H9 (cell line): ENCODE results near the gene LDB2. TPM values are rescaled to one million over a fixed set of nuclear protein-coding genes. Genes with fewer than 3 reads are reported as not detected.

ENCODE experiments used
- DNase-seq: peaks from one replicate; pipeline ENCODE4 v3.0.0-alpha.2; 2017
- H2AFZ ChIP-seq: one replicate; pipeline ENCODE4 v1.6.1; 2013; ENCODE audit warnings: mild to moderate bottlenecking, low read length, control low read depth, moderate library complexity
- H2AK5ac ChIP-seq: 2 replicates; pipeline ENCODE4 v1.6.1; 2013; ENCODE audit warnings: low read length, control low read depth, mixed read lengths; ENCODE audit not compliant: insufficient read length
- H2BK120ac ChIP-seq: one replicate; pipeline ENCODE4 v1.6.1; 2013; ENCODE audit warnings: low read depth, mild to moderate bottlenecking, low read length, control low read depth, inconsistent platforms; ENCODE audit not compliant: poor library complexity, severe bottlenecking
- H2BK12ac ChIP-seq: 2 replicates; pipeline ENCODE4 v1.6.1; 2013; ENCODE audit warnings: low read length, control low read depth, mixed read lengths, low read depth; ENCODE audit not compliant: insufficient read length
- H2BK15ac ChIP-seq: 2 replicates; pipeline ENCODE4 v1.6.1; 2013; ENCODE audit warnings: low read depth, low read length, control low read depth
- H2BK20ac ChIP-seq: one replicate; pipeline ENCODE4 v1.6.1; 2013; ENCODE audit warnings: low read depth, mild to moderate bottlenecking, low read length, control low read depth, inconsistent platforms; ENCODE audit not compliant: poor library complexity, severe bottlenecking
- H2BK5ac ChIP-seq: 2 replicates; pipeline ENCODE4 v1.6.1; 2013; ENCODE audit warnings: low read length, control low read depth, mixed read lengths; ENCODE audit not compliant: insufficient read length
- H3K14ac ChIP-seq: 2 replicates; pipeline ENCODE4 v1.6.1; 2013; ENCODE audit warnings: low read length, control low read depth; ENCODE audit not compliant: insufficient read depth
- H3K18ac ChIP-seq: 2 replicates; pipeline ENCODE4 v1.6.1; 2013; ENCODE audit warnings: low read depth, mild to moderate bottlenecking, mixed read lengths, low read length, control low read depth; ENCODE audit not compliant: insufficient read length
- H3K23ac ChIP-seq: 2 replicates; pipeline ENCODE4 v1.6.1; 2013; ENCODE audit warnings: low read length, control low read depth, mixed read lengths, low read depth; ENCODE audit not compliant: insufficient read length
- H3K23me2 ChIP-seq: 2 replicates; pipeline ENCODE4 v1.6.1; 2013; ENCODE audit warnings: low read depth, mild to moderate bottlenecking, mixed read lengths, low read length, control low read depth; ENCODE audit not compliant: insufficient read length, poor library complexity, severe bottlenecking
- H3K27ac ChIP-seq: 2 replicates; pipeline ENCODE4 v1.5.1; 2013; ENCODE audit warnings: low read length, control low read depth, mixed read lengths, low read depth; ENCODE audit not compliant: insufficient read length
- H3K27me3 ChIP-seq: 2 replicates; pipeline ENCODE4 v1.6.1; 2013; ENCODE audit warnings: low read length, control low read depth, inconsistent platforms; ENCODE audit not compliant: insufficient read depth
- H3K4ac ChIP-seq: 2 replicates; pipeline ENCODE4 v1.6.1; 2013; ENCODE audit warnings: low read depth, mild to moderate bottlenecking, control low read depth, inconsistent platforms, low read length, moderate library complexity
- H3K4me1 ChIP-seq: 2 replicates; pipeline ENCODE4 v1.6.1; 2013; ENCODE audit warnings: low read length, control low read depth, inconsistent platforms; ENCODE audit not compliant: insufficient read depth
- H3K4me2 ChIP-seq: 2 replicates; pipeline ENCODE4 v1.6.1; 2013; ENCODE audit warnings: low read length, control low read depth, mixed read lengths; ENCODE audit not compliant: insufficient read length, insufficient read depth
- H3K56ac ChIP-seq: 2 replicates; pipeline ENCODE4 v1.6.1; 2013; ENCODE audit warnings: low read depth, mild to moderate bottlenecking, mixed read lengths, low read length, control low read depth; ENCODE audit not compliant: insufficient read length
- H3K79me1 ChIP-seq: 2 replicates; pipeline ENCODE4 v1.6.1; 2013; ENCODE audit warnings: low read depth, mild to moderate bottlenecking, moderate library complexity, low read length, control low read depth, inconsistent platforms; ENCODE audit not compliant: insufficient read depth, poor library complexity, severe bottlenecking
- H3K79me2 ChIP-seq: 2 replicates; pipeline ENCODE4 v1.6.1; 2013; ENCODE audit warnings: low read length, control low read depth, inconsistent platforms; ENCODE audit not compliant: insufficient read depth
- H3K9ac ChIP-seq: 2 replicates; pipeline ENCODE4 v1.6.1; 2013; ENCODE audit warnings: low read length, control low read depth, mixed read lengths; ENCODE audit not compliant: insufficient read length; ENCODE audit errors: extremely low read depth
- H3K9me3 ChIP-seq: one replicate; pipeline ENCODE4 v1.6.1; 2013; ENCODE audit warnings: low read depth, low read length, inconsistent platforms; ENCODE audit not compliant: control insufficient read depth
- H3T11ph ChIP-seq: one replicate; pipeline ENCODE4 v1.6.1; 2013; ENCODE audit warnings: mild to moderate bottlenecking, low read length, control low read depth, inconsistent platforms
- H4K20me1 ChIP-seq: one replicate; pipeline ENCODE4 v1.6.1; 2013; ENCODE audit not compliant: control insufficient read depth, insufficient read length, insufficient read depth
- H4K5ac ChIP-seq: 2 replicates; pipeline ENCODE4 v1.6.1; 2013; ENCODE audit warnings: low read depth, mild to moderate bottlenecking, mixed read lengths, low read length, control low read depth; ENCODE audit not compliant: insufficient read length
- H4K8ac ChIP-seq: replicated peaks from 2 replicates; pipeline ENCODE4 v1.6.1; 2013; ENCODE audit warnings: low read length, control low read depth, mixed read lengths, low read depth; ENCODE audit not compliant: insufficient read length
- H4K91ac ChIP-seq: 2 replicates; pipeline ENCODE4 v1.6.1; 2013; ENCODE audit warnings: low read depth, mild to moderate bottlenecking, moderate library complexity, mixed read lengths, low read length, control low read depth; ENCODE audit not compliant: insufficient read length
- H3K27ac Mint-ChIP-seq, 3 experiments: 2 replicates in 2 of 3; 3 replicates in 1 of 3; pipeline ENCODE4 v1.8.0; 2020 to 2021; ENCODE audit warnings: mixed read lengths in 3 of 3, mild to moderate bottlenecking in 1 of 3, moderate library complexity in 1 of 3
- H3K27me3 Mint-ChIP-seq: 2 replicates; pipeline ENCODE4 v1.8.0; 2021; ENCODE audit warnings: low read depth, mild to moderate bottlenecking, moderate library complexity, mixed read lengths
- H3K36me3 Mint-ChIP-seq, 3 experiments: 2 replicates in 2 of 3; 3 replicates in 1 of 3; pipeline ENCODE4 v1.8.0; 2020 to 2021; ENCODE audit warnings: low read depth in 3 of 3, mixed read lengths in 3 of 3; ENCODE audit not compliant: insufficient read depth in 1 of 3
- H3K4me1 Mint-ChIP-seq, 2 experiments: 2 replicates each; pipeline ENCODE4 v1.8.0; 2020; ENCODE audit warnings: mixed read lengths in 2 of 2
- H3K4me3 Mint-ChIP-seq, 2 experiments: 2 replicates in 1 of 2; 3 replicates in 1 of 2; pipeline ENCODE4 v1.8.0; 2020 to 2021; ENCODE audit warnings: mild to moderate bottlenecking in 2 of 2, mixed read lengths in 2 of 2, moderate library complexity in 1 of 2
- H3K9me3 Mint-ChIP-seq, 2 experiments: 2 replicates in 1 of 2; 3 replicates in 1 of 2; pipeline ENCODE4 v1.8.0; 2020; ENCODE audit warnings: mild to moderate bottlenecking in 2 of 2, mixed read lengths in 2 of 2, moderate library complexity in 1 of 2
- CTCF ChIP-seq: fragments of 200-600 bp; sonication (generic); conservative IDR thresholded peaks from 3 replicates; pipeline ENCODE4 v1.8.0; 2021; ENCODE audit warnings: antibody characterized with exemption, mild to moderate bottlenecking
- WGBS: extraction: QIAGEN DNeasy Blood & Tissue Kit; methylation state at CpG from one replicate; pipeline ENCODE4 v1.1.7; 2013; ENCODE audit warnings: missing lambda C conversion rate, low lambda C conversion rate, mixed read lengths; ENCODE audit not compliant: insufficient read length; ENCODE audit errors: extremely low coverage; 5-methylcytosine and 5-hydroxymethylcytosine counted together
- total RNA-seq: library from RNA; stranded (reverse); gene quantifications from 2 replicates; pipeline ENCODE4 v1.2.1, GENCODE V29; 2021

The LDB2 gene
- total RNA-seq, 1 experiment from 2014 or later: 22.5 TPM

GRCh38 chr4:16827045-16827444, 71.4 kb downstream of the LDB2 start:
- Mint-ChIP-seq H3K4me1 (peaks cover 49 to 60% of the 10 kb centered on the region in 2 experiments), H3K36me3 (peaks cover 0 to 12% (median 4%) of the 10 kb centered on the region in 3 experiments; a peak in 4 of 7 replicates), H3K9me3 (no peaks in the 10 kb centered on the region), H3K27me3 (no peaks in the 10 kb centered on the region), H3K27ac (peak overlapping the region; percentile 58 to 86 (median 62); a peak in 6 of 7 replicates), H3K4me3 (peak overlapping the region; percentile 4 to 27; a peak in 3 of 5 replicates)
- Histone ChIP-seq H4K20me1 (no peaks in the 10 kb centered on the region), H2BK15ac (no peak overlapping the region), H3T11ph (no peak overlapping the region), H3K23me2 (no peaks in the 10 kb centered on the region), H3K79me2 (no peaks in the 10 kb centered on the region), H4K5ac (no peak overlapping the region), H4K8ac (no peak overlapping the region), H2BK12ac (no peak overlapping the region), H3K23ac (no peak overlapping the region), H3K4ac (no peak overlapping the region), H3K27ac (no peak overlapping the region), H3K14ac (no peak overlapping the region), H2AFZ (no peak overlapping the region), H3K4me1 (peaks cover 23% of the 10 kb centered on the region), H3K56ac (no peak overlapping the region), H2BK20ac (no peak overlapping the region), H3K9ac (no peak overlapping the region), H2AK5ac (no peak overlapping the region), H3K27me3 (no peaks in the 10 kb centered on the region), H4K91ac (no peak overlapping the region), H3K79me1 (peaks cover 3% of the 10 kb centered on the region), H2BK120ac (no peak overlapping the region), H3K4me2 (no peak overlapping the region), H3K9me3 (no peaks in the 10 kb centered on the region), H3K18ac (no peak overlapping the region), H2BK5ac (no peak overlapping the region)
- no peak for DNase-seq
- no peak for TF ChIP-seq CTCF
- WGBS: no CpG with 5 or more reads among the region's 4 CpGs
